Fibroblast of gingiva (primary cell): ENCODE measurements around the gene BAG2.

Experiments used
- DNase-seq: peaks from one replicate; pipeline ENCODE4 v3.0.0-alpha.2; 2011; ENCODE audit warnings: low read depth

The BAG2 gene

GRCh38 chr6:57172136-57173055 is at the start of gene BAG2:
BAG2 (plus strand) TSS chr6:57172326; CDS start chr6:57172698, 372 bp downstream.
- DNase-seq, result peak; percentile 90

- DNase-seq, result no peak
These were observed 49.0 kb upstream of the BAG2 start for GRCh38 chr6:57123111-57123510.

GRCh38 chr6:57127763-57128162 is 44.4 kb upstream of the BAG2 start:
- DNase-seq, result no peak

GRCh38 chr6:57130661-57131177 is 41.4 kb upstream of the BAG2 start:
- no peak for DNase-seq

DNA sequence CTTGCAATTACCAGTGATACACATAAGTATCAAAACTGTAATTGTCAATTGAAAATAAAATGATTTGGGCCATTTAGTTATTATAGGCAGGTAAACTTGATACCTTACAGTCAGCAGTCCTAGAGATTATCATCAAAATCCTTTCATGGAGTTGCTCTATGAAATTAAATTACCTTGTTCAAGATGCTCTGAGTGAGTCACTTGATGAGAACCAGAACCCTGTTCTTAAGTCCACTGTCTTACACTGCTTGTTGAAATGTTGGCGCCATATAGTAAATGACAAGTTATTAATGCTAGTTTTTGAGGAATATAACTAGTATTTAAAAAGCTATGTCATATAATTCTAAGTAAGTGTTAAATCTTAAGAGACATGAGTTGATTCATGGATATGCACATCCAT is 37.2 kb upstream of the BAG2 start:
- DNase-seq, result no peak

DNA sequence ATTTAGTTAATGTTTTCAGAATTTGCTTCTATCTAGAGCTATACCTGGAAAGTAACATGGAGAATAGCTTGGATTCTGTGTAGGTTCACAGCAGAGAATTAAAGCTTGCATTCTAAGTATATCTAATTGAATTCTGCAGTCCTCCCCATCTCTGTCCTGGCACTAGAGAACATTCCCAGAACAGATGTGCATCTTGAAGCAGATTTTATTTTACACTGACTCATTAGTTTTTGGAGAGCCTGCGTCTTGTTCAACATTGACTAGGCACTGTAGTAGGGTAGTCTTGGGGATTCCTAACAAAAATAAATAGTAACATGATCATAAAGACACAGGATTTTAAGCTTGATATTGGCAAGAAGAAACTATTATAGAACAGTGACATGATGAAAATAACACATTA is 36.2 kb upstream of the BAG2 start:
- DNase-seq, result peak; percentile 63

DNA sequence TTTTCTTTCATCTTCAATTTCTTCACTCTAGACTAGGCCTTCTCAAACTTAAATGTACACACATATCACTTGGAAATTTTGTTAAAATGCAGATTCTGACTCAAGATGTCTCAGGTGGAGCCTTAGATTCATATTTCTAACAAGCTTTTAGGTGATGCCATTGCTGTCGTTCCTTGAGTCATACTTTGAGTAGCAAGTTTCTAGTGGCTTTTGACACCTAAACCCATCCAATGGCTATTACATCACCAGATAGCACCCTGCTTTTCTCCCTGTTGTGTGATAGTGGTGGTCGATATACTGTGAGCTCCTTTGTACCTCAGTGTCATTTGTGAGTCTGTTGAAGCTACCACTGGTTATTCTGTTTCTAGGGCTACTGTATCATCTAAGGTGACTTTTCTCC is 34.8 kb upstream of the BAG2 start:
- no peak for DNase-seq

- DNase-seq, result no peak
These were observed 34.1 kb upstream of the BAG2 start for GRCh38 chr6:57138026-57138425.

GRCh38 chr6:57141451-57142177 is 30.5 kb upstream of the BAG2 start:
- DNase-seq, result no peak

DNA sequence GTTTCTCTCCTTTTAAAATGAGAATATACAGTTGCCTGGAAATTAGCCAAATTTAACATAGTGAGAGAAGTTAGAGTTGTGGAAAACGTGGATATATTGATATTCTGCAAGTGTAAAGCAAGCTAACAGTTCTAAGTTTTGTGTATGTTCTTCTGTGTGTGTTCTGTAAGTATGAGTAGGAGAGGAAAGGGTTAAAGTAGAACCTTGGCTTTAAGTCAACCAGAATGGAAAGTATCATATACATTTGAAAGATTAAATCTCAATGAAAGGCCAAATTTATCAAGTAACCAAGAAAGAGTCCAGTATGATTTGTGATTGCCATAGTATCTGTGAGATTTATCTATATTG is 30.0 kb upstream of the BAG2 start:
- no peak for DNase-seq

DNA sequence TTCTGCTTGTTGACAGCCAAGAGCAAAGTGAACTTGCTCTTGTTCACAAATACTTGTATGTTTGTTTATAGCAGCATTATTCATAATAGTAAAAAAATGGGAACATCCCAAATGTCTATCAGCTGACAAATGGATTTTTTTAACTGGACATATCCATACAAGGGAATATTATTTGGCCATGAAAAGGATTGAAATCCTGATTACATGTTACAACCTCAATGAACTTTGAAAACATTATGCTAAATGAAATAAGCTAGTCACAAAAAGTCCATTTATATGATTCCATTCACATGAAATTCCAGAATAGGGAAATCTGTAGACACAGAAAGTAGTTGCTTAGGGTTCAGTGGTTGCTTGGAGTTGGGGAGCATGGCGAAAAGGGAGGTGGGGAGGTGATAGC is 28.4 kb upstream of the BAG2 start:
- no peak for DNase-seq

GRCh38 chr6:57147401-57147800 is 24.7 kb upstream of the BAG2 start:
- no peak for DNase-seq

DNA sequence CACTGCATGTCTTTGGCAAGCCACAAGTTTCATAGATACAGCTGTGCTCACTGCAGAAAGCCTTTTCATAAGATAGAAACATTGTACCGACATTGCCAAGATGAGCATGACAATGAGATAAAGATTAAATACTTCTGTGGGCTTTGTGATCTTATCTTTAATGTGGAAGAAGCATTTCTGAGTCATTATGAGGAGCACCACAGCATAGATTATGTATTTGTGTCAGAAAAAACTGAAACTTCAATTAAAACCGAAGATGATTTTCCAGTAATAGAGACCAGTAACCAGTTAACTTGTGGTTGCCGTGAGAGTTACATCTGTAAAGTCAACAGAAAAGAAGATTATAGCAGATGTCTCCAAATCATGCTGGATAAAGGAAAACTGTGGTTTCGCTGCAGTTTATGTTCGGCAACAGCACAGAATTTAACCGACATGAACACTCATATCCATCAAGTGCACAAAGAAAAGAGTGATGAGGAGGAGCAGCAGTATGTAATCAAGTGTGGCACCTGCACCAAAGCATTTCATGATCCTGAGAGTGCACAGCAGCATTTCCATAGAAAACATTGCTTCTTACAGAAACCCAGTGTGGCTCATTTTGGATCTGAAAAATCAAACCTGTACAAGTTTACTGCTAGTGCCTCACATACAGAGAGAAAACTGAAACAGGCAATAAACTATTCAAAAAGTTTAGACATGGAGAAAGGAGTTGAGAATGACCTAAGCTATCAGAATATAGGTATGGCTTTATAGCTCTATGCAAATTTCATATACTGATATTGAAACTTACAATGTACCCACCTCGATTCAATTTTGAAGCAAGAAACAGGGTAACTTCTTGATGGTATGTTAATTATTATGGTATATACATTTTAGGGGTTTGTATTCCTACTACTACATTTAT is 23.9 kb upstream of the BAG2 start:
- no peak for DNase-seq

- DNase-seq, result no peak
These were observed 13.5 kb upstream of the BAG2 start for GRCh38 chr6:57158658-57159057.

DNA sequence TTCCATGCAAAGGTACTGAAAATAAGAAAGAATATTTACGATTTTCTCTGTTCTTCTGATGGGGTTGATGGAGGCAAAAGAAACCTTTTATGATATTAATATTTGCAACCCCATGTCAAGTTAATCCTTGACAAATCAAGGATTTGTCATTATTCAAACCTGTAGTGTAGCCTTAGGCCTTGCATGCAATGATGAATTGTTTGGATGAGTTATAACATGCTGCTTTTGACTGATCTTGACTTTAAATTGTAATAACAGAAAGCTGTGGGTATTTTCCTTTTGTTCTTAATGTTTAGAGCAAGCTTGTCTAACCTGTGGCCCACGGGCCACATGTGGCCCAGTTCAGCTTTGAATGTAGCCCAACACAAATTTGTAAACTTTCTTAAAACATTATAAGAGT is 13.0 kb upstream of the BAG2 start:
- no peak for DNase-seq

- no peak for DNase-seq
These were observed 10.1 kb upstream of the BAG2 start for GRCh38 chr6:57162028-57162427.

DNA sequence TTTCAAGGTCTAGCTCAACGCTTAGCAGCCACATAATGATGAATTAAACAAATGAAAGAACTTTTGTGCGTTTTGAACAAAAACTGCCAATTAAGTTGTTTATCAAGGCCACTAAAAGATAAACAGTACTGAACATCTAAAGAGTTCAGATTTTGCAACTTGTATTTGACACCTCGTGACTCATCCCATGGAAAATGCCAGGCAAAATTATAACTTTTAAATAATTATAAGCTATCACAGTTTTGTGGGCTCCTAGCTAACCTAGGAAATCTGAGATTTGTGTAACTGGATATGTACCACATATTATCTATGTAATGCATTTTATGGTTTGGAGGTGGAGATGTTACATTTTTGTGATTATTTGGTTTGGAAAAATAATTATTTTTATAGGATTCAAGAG is 9.6 kb upstream of the BAG2 start:
- DNase-seq, result peak; percentile 12

DNA sequence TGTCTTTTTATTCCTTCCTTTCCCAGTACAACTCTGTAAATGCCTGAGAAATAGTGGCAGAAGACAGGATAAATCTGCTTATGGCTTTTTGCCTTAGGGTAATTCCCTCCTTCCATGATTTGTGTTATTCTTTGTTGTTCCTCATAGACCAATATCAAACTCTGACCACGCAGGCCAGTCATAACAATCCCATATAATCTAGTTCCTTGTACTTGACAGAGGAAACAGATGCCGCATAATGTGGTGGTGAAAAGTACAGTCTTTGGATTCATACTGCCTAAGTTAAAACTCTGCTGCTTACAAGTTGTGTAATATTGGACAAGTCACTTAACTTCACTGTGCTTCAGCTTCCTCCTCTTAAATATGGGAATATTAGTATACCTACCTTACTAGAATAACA is 8.2 kb upstream of the BAG2 start:
- DNase-seq, result no peak

DNA sequence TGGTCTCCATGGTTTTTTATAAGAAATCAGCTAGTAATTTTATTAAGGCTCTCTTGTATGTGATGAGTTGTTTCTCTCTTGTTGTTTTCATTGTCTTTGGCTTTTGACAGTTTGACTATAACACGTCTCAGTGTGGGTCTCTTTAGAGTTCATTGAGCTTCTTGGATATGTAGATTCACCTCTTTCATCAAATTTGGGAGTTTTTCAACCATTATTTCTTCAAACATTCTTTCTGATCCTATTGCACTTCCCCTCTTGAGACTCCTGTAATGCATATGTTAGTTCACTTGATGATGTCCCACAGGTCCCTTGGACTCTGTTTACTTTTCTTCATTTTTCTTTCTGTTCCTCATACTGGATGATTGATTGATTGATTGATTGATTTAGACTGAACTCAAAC is 7.0 kb upstream of the BAG2 start:
- no peak for DNase-seq

- no peak for DNase-seq
These were observed 1.1 kb downstream of the BAG2 start for GRCh38 chr6:57173056-57173885.

DNA sequence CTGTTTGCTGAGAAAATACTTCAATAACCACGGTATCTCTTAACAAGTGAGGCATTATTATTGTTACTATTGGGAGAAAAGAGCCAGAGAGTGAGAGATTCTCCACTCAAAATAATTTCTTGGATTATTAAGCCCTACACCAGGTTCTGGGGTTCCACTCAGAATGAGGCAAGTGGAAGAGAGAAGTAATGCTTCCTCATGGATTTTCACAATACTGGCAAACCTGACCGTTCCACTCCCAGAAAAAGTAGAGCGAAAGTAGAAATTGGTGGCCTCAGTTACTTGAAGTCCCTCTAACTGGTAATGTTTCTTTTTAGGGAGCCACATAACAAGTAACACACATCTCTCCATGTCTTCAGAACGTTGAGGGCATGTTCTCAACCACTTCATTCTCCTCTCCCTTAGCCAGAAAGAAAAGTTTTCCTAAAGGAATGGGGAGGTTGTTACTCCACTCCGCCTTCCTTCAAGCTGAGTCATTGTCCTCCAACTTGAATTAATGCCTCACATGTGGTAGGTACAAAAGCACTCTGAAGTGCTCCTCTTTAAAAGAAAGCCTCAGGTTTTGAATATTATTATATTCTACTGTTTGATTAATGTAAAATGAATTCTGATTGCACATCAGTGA is 1.9 kb downstream of the BAG2 start:
- DNase-seq, result peak; percentile 75
